ENCODE data around the gene YDJC.

DNA sequence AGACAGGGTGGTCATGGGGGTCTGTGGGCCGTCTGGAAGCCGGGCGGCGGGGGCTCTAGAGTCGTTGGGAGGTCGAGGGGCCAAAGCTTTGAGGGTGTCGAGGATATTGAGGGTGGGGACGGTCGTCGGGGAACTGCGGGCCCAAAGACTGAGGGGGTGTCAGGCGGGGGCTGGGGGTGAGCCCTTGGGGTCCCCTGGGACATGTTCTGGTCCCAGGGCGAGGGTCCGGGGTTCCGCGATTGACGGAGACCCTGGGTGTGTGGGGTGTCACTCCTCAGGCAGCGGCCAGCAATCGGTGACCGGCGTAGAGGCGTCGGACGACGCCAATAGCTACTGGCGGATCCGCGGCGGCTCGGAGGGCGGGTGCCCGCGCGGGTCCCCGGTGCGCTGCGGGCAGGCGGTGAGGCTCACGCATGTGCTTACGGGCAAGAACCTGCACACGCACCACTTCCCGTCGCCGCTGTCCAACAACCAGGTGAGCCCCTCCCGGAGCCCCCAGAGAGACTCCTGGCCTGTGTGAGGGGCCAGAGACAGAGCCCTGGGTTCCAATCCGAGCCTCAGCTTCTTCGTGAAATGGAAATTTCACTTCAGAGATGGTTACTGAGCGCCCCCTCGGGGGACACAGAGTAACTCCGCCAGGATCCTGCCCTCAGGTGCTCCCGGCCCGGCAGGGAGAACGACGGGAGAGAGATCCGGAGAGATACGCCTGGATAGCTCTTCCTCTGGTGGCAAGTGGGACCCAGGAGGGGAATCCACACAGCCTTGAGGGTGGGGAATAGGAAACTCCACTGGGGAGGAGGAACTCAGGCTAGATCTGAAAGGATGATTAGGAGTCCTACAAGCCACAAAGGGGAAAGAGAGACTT, 13.0 kb upstream of the YDJC start:
- TF ChIP-seq, protein P1, sequence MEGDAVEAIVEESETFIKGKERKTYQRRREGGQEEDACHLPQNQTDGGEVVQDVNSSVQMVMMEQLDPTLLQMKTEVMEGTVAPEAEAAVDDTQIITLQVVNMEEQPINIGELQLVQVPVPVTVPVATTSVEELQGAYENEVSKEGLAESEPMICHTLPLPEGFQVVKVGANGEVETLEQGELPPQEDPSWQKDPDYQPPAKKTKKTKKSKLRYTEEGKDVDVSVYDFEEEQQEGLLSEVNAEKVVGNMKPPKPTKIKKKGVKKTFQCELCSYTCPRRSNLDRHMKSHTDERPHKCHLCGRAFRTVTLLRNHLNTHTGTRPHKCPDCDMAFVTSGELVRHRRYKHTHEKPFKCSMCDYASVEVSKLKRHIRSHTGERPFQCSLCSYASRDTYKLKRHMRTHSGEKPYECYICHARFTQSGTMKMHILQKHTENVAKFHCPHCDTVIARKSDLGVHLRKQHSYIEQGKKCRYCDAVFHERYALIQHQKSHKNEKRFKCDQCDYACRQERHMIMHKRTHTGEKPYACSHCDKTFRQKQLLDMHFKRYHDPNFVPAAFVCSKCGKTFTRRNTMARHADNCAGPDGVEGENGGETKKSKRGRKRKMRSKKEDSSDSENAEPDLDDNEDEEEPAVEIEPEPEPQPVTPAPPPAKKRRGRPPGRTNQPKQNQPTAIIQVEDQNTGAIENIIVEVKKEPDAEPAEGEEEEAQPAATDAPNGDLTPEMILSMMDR (conservative IDR thresholded peaks at IDR 0.05 in 1 of 2, IDR thresholded peaks at IDR 0.05 in 1 of 2; ENCODE audit: low read depth in 1 of 2, low read length in 2 of 2): peak; percentile 57 to 58
- no peak for TF ChIP-seq EZH2 (IDR thresholded peaks at IDR 0.05; ENCODE audit: low read length, missing control alignments)

Data from fibroblast of lung (primary cell).